Natural killer cell (primary cell): ENCODE results near the gene GALNTL6. TPM values are rescaled to one million over a fixed set of nuclear protein-coding genes. Genes with fewer than 3 reads are reported as not detected.

ENCODE experiments used
- ATAC-seq, 3 donors: fragments of 150-1000 bp in 2 of 3; fragments of 200-7000 bp in 1 of 3; cut with Tn5 transposase; 1 replicate in 1 of 3; 2 replicates in 2 of 3; pipeline ENCODE4 v1.10.0; 2021; ENCODE audit warnings: mild to moderate bottlenecking in 2 of 3, moderate library complexity in 2 of 3
- DNase-seq, 2 donors: peaks; one replicate each; pipeline versions ENCODE4 v3.0.0 to v3.0.0-alpha.2; 2013 to 2021; ENCODE audit warnings: mixed read lengths in 1 of 2
- H3K27ac ChIP-seq: one replicate; pipeline ENCODE4 v1.5.1; 2013; ENCODE audit warnings: mild to moderate bottlenecking, low read length
- H3K27me3 ChIP-seq: one replicate; pipeline ENCODE4 v1.6.1; 2013; ENCODE audit warnings: low read length; ENCODE audit not compliant: control insufficient read depth, insufficient read depth
- H3K36me3 ChIP-seq: one replicate; pipeline ENCODE4 v1.6.1; 2013; ENCODE audit warnings: low read length; ENCODE audit not compliant: control insufficient read depth, insufficient read depth
- H3K4me1 ChIP-seq: one replicate; pipeline ENCODE4 v1.6.1; 2013; ENCODE audit warnings: low read length; ENCODE audit not compliant: control insufficient read depth, insufficient read depth
- H3K4me3 ChIP-seq: one replicate; pipeline ENCODE4 v1.5.1; 2013; ENCODE audit warnings: low read length
- H3K9me3 ChIP-seq: one replicate; pipeline ENCODE4 v1.6.1; 2013; ENCODE audit warnings: low read length; ENCODE audit not compliant: control insufficient read depth, insufficient read depth
- H3K27ac Mint-ChIP-seq, 2 donors: one replicate each; pipeline ENCODE4 v1.8.0; 2022; ENCODE audit warnings: mild to moderate bottlenecking in 2 of 2, mixed read lengths in 2 of 2, moderate library complexity in 1 of 2
- H3K27me3 Mint-ChIP-seq, 2 donors: one replicate each; pipeline ENCODE4 v1.8.0; 2022; ENCODE audit warnings: low read depth in 2 of 2, mixed read lengths in 2 of 2
- H3K36me3 Mint-ChIP-seq: one replicate; pipeline ENCODE4 v1.8.0; 2022; ENCODE audit warnings: mixed read lengths
- H3K4me1 Mint-ChIP-seq, 2 donors: one replicate each; pipeline ENCODE4 v1.8.0; 2022; ENCODE audit warnings: mixed read lengths in 2 of 2
- H3K4me3 Mint-ChIP-seq: one replicate; pipeline ENCODE4 v1.8.0; 2022; ENCODE audit warnings: mild to moderate bottlenecking, moderate library complexity, mixed read lengths
- H3K9me3 Mint-ChIP-seq, 2 donors: one replicate each; pipeline ENCODE4 v1.8.0; 2022; ENCODE audit warnings: mixed read lengths in 2 of 2
- WGBS: methylation state at CpG from one replicate; pipeline ENCODE4 v1.1.7; 2013; ENCODE audit warnings: missing lambda C conversion rate; ENCODE audit not compliant: insufficient coverage; 5-methylcytosine and 5-hydroxymethylcytosine counted together
- intact Hi-C: fragments of 100-400 bp; cut with micrococcal nuclease; formaldehyde crosslinking; loops from one replicate; pipeline ENCODE4 v1.14.2; 2022
- total RNA-seq, 4 donors: library from RNA; stranded (reverse); fragments of 120-200 nt in 1 of 4; gene quantifications; one replicate each; pipeline versions ENCODE4 v1.2.3 to v1.2.4, GENCODE V29; 2013 to 2022
- TF ChIP-seq, protein P1 (sequence below): fragments of 200-600 bp; IDR thresholded peaks from one replicate; pipeline ENCODE4 v1.8.0; 2022; ENCODE audit warnings: antibody characterized with exemption

GALNTL6 gene
- total RNA-seq, 3 donors from 2014 or later (not counting 1 experiment from before 2014, with no cell fraction given), result not detected

DNA sequence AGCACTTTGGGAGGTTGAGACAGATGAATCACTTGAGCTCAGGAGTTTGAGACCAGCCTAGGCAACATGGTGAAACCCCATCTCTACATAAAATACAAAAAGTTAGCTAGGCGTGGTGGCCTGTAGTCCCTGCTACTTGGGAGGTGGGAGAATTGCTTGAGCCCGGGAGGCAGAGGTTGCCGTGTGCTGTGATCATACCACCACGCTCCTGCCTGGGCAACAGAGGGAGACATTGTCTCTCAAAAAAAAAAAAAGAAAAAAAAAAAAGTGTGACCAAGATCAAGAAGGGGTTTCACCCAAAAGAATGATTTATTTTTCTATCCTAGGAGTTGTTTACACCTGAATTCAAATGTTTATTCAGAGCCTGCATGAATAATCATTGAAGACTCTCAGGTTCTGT lies 783.0 kb downstream of the GALNTL6 start:
- Histone ChIP-seq H3K36me3 (no peaks in the 10 kb centered on the region), H3K27me3 (no peaks in the 10 kb centered on the region), H3K4me3 (no peak overlapping the region), H3K4me1 (no peaks in the 10 kb centered on the region), H3K9me3 (no peaks in the 10 kb centered on the region), H3K27ac (no peak overlapping the region)
- WGBS, result 56% methylated on average over 3 of the region's 4 CpGs
- Mint-ChIP-seq H3K36me3 (peaks cover 11% of the 10 kb centered on the region), H3K27ac (no peak overlapping the region), H3K9me3 (peaks cover 4 to 9% of the 10 kb centered on the region in 2 donors), H3K27me3 (no peaks in the 10 kb centered on the region), H3K4me3 (no peak overlapping the region), H3K4me1 (no peaks in the 10 kb centered on the region)
- DNase-seq (no peak), ATAC-seq (no peak)
- TF ChIP-seq, protein P1, sequence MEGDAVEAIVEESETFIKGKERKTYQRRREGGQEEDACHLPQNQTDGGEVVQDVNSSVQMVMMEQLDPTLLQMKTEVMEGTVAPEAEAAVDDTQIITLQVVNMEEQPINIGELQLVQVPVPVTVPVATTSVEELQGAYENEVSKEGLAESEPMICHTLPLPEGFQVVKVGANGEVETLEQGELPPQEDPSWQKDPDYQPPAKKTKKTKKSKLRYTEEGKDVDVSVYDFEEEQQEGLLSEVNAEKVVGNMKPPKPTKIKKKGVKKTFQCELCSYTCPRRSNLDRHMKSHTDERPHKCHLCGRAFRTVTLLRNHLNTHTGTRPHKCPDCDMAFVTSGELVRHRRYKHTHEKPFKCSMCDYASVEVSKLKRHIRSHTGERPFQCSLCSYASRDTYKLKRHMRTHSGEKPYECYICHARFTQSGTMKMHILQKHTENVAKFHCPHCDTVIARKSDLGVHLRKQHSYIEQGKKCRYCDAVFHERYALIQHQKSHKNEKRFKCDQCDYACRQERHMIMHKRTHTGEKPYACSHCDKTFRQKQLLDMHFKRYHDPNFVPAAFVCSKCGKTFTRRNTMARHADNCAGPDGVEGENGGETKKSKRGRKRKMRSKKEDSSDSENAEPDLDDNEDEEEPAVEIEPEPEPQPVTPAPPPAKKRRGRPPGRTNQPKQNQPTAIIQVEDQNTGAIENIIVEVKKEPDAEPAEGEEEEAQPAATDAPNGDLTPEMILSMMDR, result no peak
- intact Hi-C loops, result no loop called here

DNA sequence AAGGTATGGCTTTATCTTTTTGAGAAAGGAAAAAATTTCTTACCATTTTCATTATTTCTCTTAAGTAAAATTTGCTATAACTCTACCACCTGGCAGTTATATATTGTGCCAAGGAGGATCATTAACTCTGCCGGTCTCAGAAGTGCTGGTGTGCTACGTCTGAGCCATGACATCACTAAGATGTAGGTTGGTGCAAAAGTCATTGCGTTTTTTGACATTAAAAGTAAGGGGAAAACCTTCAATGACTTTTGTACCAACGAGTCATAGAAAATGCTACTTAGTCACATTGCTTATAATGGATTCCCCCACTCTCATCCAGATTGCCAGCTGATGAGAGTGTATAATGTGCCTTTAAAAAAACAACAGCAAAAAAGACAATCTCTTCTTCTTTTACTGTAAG lies 786.4 kb downstream of the GALNTL6 start:
- H3K9me3 Mint-ChIP-seq, result peaks cover 3 to 9% of the 10 kb centered on the region in 2 donors

DNA sequence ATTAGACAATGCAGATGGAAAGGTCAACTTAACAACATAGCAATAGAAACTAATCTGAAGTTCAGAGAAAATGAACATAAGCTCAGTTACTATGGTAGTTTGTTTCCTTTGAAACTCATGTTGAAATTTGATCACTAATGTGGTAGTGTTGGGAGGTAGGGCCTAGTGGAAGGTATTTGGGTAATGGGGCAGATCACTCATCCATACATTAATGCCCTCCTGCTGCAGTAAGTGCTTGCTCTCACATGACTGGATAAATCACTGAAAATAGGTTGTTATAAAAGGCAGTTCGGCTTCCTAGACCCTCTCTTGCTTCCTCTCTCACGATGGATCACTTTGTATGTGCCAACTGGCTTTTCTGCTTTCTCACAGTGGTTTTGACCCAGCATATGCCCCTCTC lies 788.0 kb downstream of the GALNTL6 start:
- H3K27me3 ChIP-seq, result no peaks in the 10 kb centered on the region
- H3K4me1 ChIP-seq, result no peaks in the 10 kb centered on the region
- H3K4me3 Mint-ChIP-seq, result no peak overlapping the region
- no peak overlapping the region for H3K27ac ChIP-seq
- TF ChIP-seq, protein P1, result no peak
- H3K4me1 Mint-ChIP-seq, result no peaks in the 10 kb centered on the region
- no peaks in the 10 kb centered on the region for H3K36me3 Mint-ChIP-seq
- no peaks in the 10 kb centered on the region for H3K9me3 ChIP-seq
- no peak overlapping the region for H3K27ac Mint-ChIP-seq
- 66% methylated on average over 2 of the region's 2 CpGs for WGBS
- intact Hi-C loops, result no loop called here
- H3K27me3 Mint-ChIP-seq, result no peaks in the 10 kb centered on the region
- no peak for DNase-seq
- peaks cover 8 to 14% of the 10 kb centered on the region in 2 donors for H3K9me3 Mint-ChIP-seq
- no peak overlapping the region for H3K4me3 ChIP-seq
- no peaks in the 10 kb centered on the region for H3K36me3 ChIP-seq
- ATAC-seq, result no peak

More for the DNA sequence above, 786.4 kb downstream of the GALNTL6 start:
- no peaks in the 10 kb centered on the region for H3K9me3 ChIP-seq
- H3K4me3 ChIP-seq, result no peak overlapping the region
- H3K4me1 ChIP-seq, result no peaks in the 10 kb centered on the region
- H3K27ac ChIP-seq, result no peak overlapping the region
- 76% methylated on average over 3 of the region's 4 CpGs for WGBS
- intact Hi-C loops, result no loop called here
- ATAC-seq (no peak), DNase-seq (no peak)
- TF ChIP-seq, protein P1, result no peak
- H3K27me3 ChIP-seq, result no peaks in the 10 kb centered on the region
- no peaks in the 10 kb centered on the region for H3K36me3 ChIP-seq
- no peaks in the 10 kb centered on the region for H3K27me3 Mint-ChIP-seq
- no peaks in the 10 kb centered on the region for H3K4me1 Mint-ChIP-seq
- no peak overlapping the region for H3K27ac Mint-ChIP-seq
- no peaks in the 10 kb centered on the region for H3K36me3 Mint-ChIP-seq
- H3K4me3 Mint-ChIP-seq, result no peak overlapping the region

DNA sequence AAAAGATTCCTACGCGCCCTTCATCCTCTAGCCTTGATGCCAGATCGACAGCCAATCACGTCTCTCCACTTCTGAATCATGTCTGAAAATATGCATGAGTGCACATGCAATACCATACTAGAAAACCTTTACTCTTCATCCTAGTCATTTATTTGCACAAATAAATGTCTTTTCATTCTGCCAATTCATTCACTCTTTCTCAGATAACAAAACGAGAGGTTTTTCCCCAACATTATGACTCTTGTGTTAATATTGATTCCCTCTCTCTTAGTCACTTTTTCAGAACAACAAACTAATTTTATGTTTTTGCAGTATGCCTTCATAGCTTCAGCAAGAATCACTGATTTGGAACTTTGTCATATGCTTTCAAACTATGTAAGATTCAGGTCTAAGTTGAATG lies 806.0 kb downstream of the GALNTL6 start:
- H3K27ac Mint-ChIP-seq, result no peak overlapping the region
- H3K4me3 Mint-ChIP-seq, result no peak overlapping the region
- H3K9me3 Mint-ChIP-seq, result peaks cover 7 to 16% of the 10 kb centered on the region in 2 donors
- no peak for DNase-seq
- WGBS, result 93% methylated on average over 5 of the region's 5 CpGs
- Histone ChIP-seq H3K27me3 (no peaks in the 10 kb centered on the region), H3K36me3 (no peaks in the 10 kb centered on the region), H3K4me1 (no peaks in the 10 kb centered on the region), H3K4me3 (no peak overlapping the region), H3K9me3 (no peaks in the 10 kb centered on the region), H3K27ac (no peak overlapping the region)
- TF ChIP-seq, protein P1, result no peak
- no peaks in the 10 kb centered on the region for H3K36me3 Mint-ChIP-seq
- no peak for ATAC-seq
- H3K27me3 Mint-ChIP-seq, result no peaks in the 10 kb centered on the region
- intact Hi-C loops, result no loop called here
- no peaks in the 10 kb centered on the region for H3K4me1 Mint-ChIP-seq
